HG02870 (cell line): Measurements from ENCODE around the gene G6PC2.
A peak's percentile ranks its signal among the peaks of the same experiment; 100 is the strongest.
"Not testable (repeated sequence)": the region's sequence is repeated elsewhere in the genome, so short reads cannot be mapped to it uniquely, and the experiment has no call there.

Experiments
- ATAC-seq: cut with Tn5 transposase; IDR thresholded peaks from one replicate; pipeline ENCODE4 v1.9.1; 2021; ENCODE audit warnings: mild to moderate bottlenecking, moderate library complexity; ENCODE audit not compliant: unreplicated experiment

The G6PC2 gene

GRCh38 chr2:168901003-168901402, at the start of gene G6PC2:
G6PC2 (plus strand) TSS chr2:168901291; CDS start chr2:168901332, 41 bp downstream.
- ATAC-seq = no peak

GRCh38 chr2:168851674-168852320, 49.3 kb upstream of the G6PC2 start:
- ATAC-seq = no peak

DNA sequence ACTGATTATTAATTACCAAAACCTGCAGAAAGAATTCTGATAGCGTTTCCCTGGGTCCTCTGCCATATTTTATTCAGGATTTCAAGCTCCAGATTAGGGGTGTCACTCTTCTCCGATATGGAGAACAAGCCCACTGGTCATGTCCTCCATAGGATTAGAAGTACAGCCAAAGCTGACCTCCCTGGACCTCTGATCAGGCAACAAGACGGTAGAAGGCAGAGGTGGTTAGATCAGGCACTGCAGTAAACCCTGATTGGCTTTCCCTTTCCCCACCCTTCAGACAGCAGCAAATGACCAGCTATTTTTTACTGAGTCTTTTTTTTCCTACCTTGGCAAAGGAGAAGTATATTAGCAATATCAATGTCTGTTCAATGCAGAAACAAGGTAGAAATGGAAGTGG, 48.6 kb upstream of the G6PC2 start:
- no peak for ATAC-seq

DNA sequence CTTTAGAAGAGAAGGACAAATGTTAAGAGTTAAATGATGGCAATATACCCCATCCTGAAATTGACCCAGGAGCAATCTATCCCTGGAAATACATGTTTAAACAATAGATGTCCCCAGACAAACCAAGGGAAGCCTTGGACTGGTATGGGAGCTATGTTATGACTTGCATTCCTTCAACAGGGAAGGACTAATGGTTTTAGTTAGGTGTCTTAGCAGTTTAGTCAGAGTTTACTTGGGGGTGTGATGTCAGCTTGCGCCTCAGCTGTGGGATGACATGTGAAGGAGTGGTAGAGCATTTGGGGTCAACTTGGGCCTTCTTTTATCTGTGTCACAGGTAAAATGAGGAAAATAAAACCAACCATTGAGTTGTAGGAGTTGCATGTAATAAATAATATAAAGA, 47.6 kb upstream of the G6PC2 start:
- ATAC-seq = no peak

- no peak for ATAC-seq
Observed at GRCh38 chr2:168854651-168855050, 46.4 kb upstream of the G6PC2 start.

- ATAC-seq = no peak
Observed at GRCh38 chr2:168855601-168856000, 45.5 kb upstream of the G6PC2 start.

- ATAC-seq = no peak
Observed at GRCh38 chr2:168858146-168858545, 42.9 kb upstream of the G6PC2 start.

DNA sequence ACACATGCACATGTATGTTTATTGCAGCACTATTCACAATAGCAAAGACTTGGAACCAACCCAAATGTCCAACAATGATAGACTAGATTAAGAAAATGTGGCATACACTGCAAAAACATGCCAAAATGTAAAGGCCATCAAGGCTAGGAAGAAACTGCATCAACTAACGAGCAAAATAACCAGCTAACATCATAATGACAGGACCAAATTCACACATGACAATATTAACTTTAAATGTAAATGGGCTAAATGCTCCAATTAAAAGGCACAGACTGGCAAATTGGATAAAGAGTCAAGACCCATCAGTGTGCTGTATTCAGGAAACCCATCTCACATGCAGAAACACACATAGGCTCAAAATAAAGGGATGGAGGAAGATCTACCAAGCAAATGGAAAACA, 33.9 kb upstream of the G6PC2 start:
- ATAC-seq = not testable (repeated sequence)

- not testable (repeated sequence) for ATAC-seq
Observed at GRCh38 chr2:168870369-168870768, 30.7 kb upstream of the G6PC2 start.

GRCh38 chr2:168870824-168871223, 30.3 kb upstream of the G6PC2 start:
- not testable (repeated sequence) for ATAC-seq

GRCh38 chr2:168874368-168875054, 26.6 kb upstream of the G6PC2 start:
- no peak for ATAC-seq

DNA sequence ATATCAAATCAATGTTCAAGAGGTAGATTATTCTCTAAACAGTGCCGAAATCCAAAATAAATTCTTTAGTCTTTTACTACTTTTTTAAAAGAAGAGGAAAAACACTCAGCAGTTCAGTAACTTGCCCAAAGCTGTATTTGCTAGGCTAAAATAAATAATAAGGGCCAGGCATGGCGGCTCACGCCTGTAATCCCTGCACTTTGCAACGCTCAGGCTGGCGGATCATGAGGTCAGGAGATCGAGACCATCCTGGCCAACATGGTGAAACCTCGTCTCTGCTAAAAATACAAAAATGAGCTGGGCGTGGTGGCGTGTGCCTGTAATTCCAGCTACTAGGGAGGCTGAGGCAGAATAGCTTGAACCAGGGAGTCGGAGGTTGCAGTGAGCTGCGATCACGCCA, 18.9 kb upstream of the G6PC2 start:
- not testable (repeated sequence) for ATAC-seq

- no peak for ATAC-seq
Observed at GRCh38 chr2:168884975-168885374, 16.1 kb upstream of the G6PC2 start.

DNA sequence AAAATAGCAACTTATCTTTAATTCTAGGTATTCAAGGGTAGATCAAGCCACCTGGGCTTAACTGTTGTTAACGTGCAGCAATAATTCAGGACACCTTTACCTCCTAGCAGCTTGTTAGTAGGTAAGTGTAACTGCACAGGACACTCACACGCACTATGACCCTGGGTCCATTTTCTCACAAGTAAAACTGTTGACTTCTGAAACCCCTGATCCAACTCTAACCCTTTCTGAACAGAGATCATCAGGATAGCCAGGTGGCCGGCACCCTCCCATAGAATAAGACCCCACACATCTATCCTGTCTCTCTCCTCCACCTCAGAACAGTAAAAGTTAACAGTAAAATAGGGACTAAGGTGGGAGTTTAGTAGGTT, 11.5 kb upstream of the G6PC2 start:
- ATAC-seq = peak; percentile 1

DNA sequence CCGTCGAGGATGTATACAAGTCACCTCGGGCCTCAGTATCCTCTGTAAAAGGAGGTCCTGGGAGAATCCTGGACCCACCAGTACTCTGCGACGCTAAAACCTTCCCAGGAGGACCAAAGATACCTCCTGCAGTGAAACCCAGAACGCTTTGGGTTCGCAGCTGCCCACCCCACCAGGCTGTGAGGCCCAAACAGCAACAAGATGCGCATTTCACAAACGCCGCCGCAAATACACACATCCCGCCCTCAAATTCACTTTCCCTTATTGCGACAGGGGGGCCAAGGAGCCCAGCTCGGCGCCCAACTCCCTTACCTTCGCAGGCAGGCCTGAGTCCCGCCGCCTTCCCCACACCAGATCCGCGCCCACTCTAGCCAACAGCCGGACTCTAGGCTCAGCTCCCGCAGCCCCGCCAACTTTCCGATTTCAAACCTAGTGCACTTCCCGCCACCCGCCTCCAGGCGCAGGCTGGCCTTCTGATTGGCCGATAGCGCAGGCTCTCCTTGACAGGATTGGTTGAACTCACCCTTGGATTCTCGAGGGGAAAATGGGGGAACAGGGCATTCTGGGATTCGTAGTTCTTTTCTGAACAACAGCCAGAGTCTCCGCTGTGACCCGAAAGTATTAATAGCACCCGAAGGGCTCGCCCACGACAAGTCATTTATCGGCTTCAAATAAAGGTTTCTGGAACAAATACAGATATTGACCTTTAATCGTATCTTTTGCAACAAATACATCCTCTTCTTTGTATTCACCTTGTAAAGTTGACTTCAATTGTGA, 10.9 kb upstream of the G6PC2 start, which contains the start of gene SPC25:
SPC25 (minus strand) TSS at position 425 of the 777 bp plus-strand sequence. CDS start 911 bp downstream, outside the sequence.
- peak; percentile 100 for ATAC-seq

DNA sequence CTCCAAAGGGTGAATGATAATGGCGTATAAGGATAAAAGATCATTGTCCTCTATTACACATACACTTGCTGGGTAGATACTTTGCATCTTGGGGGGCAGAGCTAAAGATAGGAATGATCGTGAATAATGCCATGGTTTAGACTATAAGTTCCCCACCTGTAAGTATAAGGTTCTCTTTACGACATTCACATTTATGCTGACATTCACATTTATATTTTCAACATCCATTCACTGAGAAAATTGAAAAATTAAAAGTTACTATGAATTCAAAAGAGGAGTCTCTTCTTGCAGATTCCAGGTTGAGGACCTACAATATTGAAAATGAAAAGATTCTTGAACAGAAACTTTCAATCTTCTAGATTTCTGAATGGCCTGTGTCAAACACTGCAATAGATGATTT, 8.8 kb upstream of the G6PC2 start:
- ATAC-seq = no peak

DNA sequence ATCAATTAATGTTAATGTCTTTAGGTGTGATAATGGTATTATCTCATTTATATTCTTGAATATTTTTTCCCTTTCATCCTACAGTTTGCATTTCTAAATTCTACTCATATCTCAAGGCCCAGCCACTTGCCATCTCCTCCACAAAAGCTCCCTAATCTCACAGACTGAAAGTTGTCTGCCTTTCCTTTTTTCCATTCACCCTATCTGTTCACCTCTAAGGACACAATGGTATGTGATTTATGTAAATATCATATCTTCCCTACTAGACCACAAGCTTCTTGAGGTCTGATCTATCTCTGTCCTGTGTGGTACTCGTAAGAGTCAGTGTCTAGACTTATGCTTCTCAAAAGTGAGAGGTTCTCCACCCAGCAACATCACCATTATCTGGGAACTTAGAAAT, 7.0 kb upstream of the G6PC2 start:
- no peak for ATAC-seq

GRCh38 chr2:168894720-168895119, 6.4 kb upstream of the G6PC2 start:
- no peak for ATAC-seq

- ATAC-seq = no peak
Observed at GRCh38 chr2:168895771-168896170, 5.3 kb upstream of the G6PC2 start.

- ATAC-seq = no peak
Observed at GRCh38 chr2:168896783-168897182, 4.3 kb upstream of the G6PC2 start.

DNA sequence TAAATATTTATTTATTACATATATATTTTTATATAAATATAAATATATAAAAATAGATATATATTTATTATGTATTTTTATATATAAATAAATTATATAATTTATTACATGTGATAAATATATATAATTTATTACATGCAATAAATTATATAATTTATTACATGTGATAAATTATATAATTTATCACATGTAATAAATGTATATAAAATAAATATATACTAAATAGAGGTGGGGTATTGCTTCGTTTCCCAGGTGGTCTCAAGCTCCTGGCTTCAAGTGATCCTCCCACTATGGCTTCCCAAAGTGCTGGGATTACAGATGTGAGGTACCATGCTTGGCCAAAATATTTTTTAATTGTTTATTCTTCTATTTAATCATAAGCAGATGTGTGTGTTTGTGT, 3.6 kb upstream of the G6PC2 start:
- no peak for ATAC-seq

DNA sequence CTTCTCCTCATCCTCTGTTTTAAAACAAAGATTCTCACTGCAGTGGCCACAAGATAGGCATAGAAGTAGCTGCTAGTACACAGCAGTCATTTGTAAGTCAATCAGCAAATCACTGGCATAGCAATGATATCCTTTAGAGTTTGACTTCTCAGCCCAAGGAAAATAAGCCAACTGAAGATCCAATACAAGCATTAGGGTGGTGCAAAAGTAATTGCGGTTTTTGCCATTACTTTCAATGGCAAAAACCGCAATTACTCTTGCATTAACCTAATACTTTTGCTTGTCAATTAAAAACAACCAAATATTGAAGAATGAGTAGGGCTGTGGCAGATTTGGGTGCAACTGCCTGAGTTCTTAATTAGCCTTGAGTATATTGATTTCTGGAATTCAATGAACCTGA, 2.8 kb downstream of the G6PC2 start:
- no peak for ATAC-seq
